Myocyte (in vitro differentiated cells): ENCODE results near the gene PDPN. TPM values are rescaled to one million over a fixed set of nuclear protein-coding genes. Genes with fewer than 3 reads are reported as not detected.

Experiments
- total RNA-seq: library from RNA; depleted of rRNA; stranded (reverse); fragments of >200 nt; gene quantifications from 2 replicates; pipeline ENCODE4 v1.2.3, GENCODE V29; 2014

PDPN gene
- total RNA-seq, 1 donor from 2014 or later: 0.99 TPM

Other genes with a start within 250 kb of the PDPN start
- not detected in 2 replicates for gene PRAMEF14, start 236.7 kb upstream of the PDPN start, total RNA-seq
- gene PRAMEF19, start 211.9 kb upstream of the PDPN start, total RNA-seq: not detected in 2 replicates
- not detected in 2 replicates for gene PRAMEF17, start 194.2 kb upstream of the PDPN start, total RNA-seq
- not detected in 2 replicates for gene PRAMEF20, start 173.4 kb upstream of the PDPN start, total RNA-seq
- gene LRRC38, start 69.8 kb upstream of the PDPN start, total RNA-seq: not detected in 2 replicates
- gene PRDM2, start 116.4 kb downstream of the PDPN start, total RNA-seq: 18.6 and 20.9 TPM in 2 replicates